Breast epithelium (tissue), 3 donors: ENCODE measurements around the gene ZNF574.

ENCODE experiments used
- CTCF ChIP-seq, 3 donors: fragments of 450-650 bp; IDR thresholded peaks; one replicate each; pipeline ENCODE4 v1.5.1; 2016 to 2017; ENCODE audit warnings: antibody characterized with exemption in 3 of 3, mild to moderate bottlenecking in 3 of 3, moderate library complexity in 3 of 3
- POLR2A ChIP-seq: fragments of 450-650 bp; IDR thresholded peaks from one replicate; pipeline ENCODE4 v1.6.1; 2016; ENCODE audit warnings: antibody characterized with exemption, mild to moderate bottlenecking, moderate library complexity
- POLR2AphosphoS5 ChIP-seq, 3 donors: sonication (generic); formaldehyde crosslinking; IDR thresholded peaks; one replicate each; pipeline ENCODE4 v1.6.1; 2017; ENCODE audit warnings: antibody characterized with exemption in 3 of 3

- TF ChIP-seq CTCF (IDR thresholded peaks at IDR 0.05) (no peak), POLR2A (no peak), POLR2AphosphoS5 (IDR thresholded peaks at IDR 0.05) (no peak)
Observed at GRCh38 chr19:42111811-42112210, 35.8 kb downstream of the ZNF574 start.
